GM21390 (cell line): ENCODE data around the gene TUBAL3.
"Not testable (repeated sequence)": the region's sequence is repeated elsewhere in the genome, so short reads cannot be mapped to it uniquely, and the experiment has no call there.

Experiments
- ATAC-seq: cut with Tn5 transposase; IDR thresholded peaks from one replicate; pipeline ENCODE4 v1.9.1; 2021; ENCODE audit not compliant: unreplicated experiment

TUBAL3 gene

GRCh38 chr10:5381187-5381586 is 23.4 kb downstream of the TUBAL3 start:
- ATAC-seq = no peak

- not testable (repeated sequence) for ATAC-seq
These were observed 24.2 kb downstream of the TUBAL3 start for GRCh38 chr10:5380395-5380794.

- not testable (repeated sequence) for ATAC-seq
These were observed 25.4 kb downstream of the TUBAL3 start for GRCh38 chr10:5379202-5379601.

- no peak for ATAC-seq
These were observed 28.2 kb downstream of the TUBAL3 start for GRCh38 chr10:5376450-5376849.

GRCh38 chr10:5373891-5374611 is 30.6 kb downstream of the TUBAL3 start:
- ATAC-seq = no peak

- ATAC-seq = no peak
These were observed 31.3 kb downstream of the TUBAL3 start for GRCh38 chr10:5373307-5373706.

- no peak for ATAC-seq
These were observed 33.9 kb downstream of the TUBAL3 start for GRCh38 chr10:5370493-5371352.

- ATAC-seq = no peak
These were observed 35.1 kb downstream of the TUBAL3 start for GRCh38 chr10:5369362-5370158.

GRCh38 chr10:5365928-5366327 is 38.7 kb downstream of the TUBAL3 start:
- no peak for ATAC-seq

- no peak for ATAC-seq
These were observed 39.7 kb downstream of the TUBAL3 start, which contains the start of gene UCN3 for GRCh38 chr10:5364890-5365338. Gene UCN3, plus strand, starts transcription at chr10:5364966. Its CDS starts 8,755 bp downstream, at chr10:5373721.

GRCh38 chr10:5364374-5364773 is 40.3 kb downstream of the TUBAL3 start:
- ATAC-seq = no peak

GRCh38 chr10:5362873-5363272 is 41.8 kb downstream of the TUBAL3 start:
- no peak for ATAC-seq

GRCh38 chr10:5361966-5362365 is 42.7 kb downstream of the TUBAL3 start:
- no peak for ATAC-seq

GRCh38 chr10:5360318-5360915 is 44.2 kb downstream of the TUBAL3 start:
- no peak for ATAC-seq

- ATAC-seq = no peak
These were observed 48.3 kb downstream of the TUBAL3 start for GRCh38 chr10:5356302-5356763.

- no peak for ATAC-seq
These were observed 48.9 kb downstream of the TUBAL3 start for GRCh38 chr10:5355594-5356301.

- ATAC-seq = peak; percentile 84
These were observed 50.6 kb downstream of the TUBAL3 start for GRCh38 chr10:5354068-5354467.

GRCh38 chr10:5349362-5349761 is 55.3 kb downstream of the TUBAL3 start:
- ATAC-seq = no peak

- ATAC-seq = no peak
These were observed 57.7 kb downstream of the TUBAL3 start for GRCh38 chr10:5346881-5347280.

- ATAC-seq = no peak
These were observed 59.9 kb downstream of the TUBAL3 start for GRCh38 chr10:5344746-5345145.
